ENCODE data around the gene GSDMA.

The GSDMA gene

DNA sequence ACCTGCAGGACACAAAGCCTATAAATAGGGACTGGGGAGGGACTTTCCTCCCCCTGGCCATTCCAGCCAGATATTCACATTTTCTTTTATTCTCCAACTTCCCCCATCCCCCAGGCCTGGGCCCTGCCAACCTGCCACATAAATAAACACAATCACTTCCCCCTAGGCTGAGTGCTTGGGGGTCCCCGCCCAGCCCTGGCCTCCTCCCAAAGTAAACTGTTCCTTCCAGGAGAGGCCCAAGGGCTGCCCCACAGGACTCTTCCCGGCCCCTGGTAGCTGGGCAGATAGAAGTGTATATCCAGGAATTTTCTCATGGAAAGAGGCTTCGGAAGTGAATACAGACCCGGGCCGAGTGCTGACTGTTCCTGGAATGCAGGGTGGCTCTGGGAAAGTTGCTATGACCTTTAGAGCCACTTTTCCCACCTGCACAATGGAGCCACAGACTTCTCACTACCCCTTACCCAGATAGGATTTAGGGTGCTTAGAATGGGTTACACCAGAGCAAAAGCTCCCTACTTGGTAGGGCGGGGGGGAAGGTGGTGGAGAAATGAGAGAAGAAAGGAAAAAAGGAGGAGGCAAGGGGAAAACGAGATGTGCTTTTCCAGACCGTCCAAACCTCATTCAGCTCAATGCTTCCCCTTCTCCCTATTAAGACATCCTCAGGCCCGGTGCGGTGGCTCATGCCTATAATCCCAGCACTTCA lies 60.9 kb downstream of the GSDMA start:
- no peak for DNase-seq

DNA sequence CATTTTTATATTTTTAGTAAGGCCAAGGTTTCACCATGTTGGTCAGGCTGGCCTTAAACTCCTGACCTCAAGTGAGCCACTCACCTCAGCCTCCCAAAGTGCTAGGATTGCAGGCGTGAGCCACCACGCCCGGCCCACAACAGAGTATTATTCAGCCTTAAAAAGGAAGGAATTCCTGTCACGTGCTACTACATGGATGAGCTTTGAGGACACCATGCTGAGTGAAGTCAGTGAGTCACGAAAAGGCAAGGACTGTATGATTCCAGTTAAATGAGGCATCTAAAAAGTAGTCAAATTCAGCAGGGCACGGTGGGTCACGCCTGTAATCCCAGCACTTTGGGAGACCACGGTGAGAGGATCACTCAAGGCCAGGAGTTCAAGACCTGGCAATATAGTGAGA lies 62.1 kb downstream of the GSDMA start:
- no peak for DNase-seq

DNA sequence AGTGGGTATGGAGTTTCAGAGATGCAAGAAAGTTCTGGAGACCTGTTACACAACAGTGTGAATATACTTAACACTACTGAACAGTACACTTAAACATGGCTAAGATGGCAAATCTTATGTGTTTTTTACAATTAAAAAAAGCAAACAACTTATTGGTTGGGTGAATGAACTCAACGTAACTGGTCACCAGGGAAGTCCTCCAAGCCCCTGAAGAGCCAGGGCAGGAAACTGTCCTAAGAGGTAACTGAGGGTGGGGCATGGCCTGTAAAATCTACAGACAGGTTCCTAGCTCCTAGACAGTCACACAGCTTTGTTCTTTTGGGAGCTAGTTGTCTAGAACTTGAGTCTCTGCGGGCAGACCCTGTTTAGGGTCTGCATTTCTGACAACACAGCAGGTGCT lies 62.8 kb downstream of the GSDMA start:
- DNase-seq = no peak

DNA sequence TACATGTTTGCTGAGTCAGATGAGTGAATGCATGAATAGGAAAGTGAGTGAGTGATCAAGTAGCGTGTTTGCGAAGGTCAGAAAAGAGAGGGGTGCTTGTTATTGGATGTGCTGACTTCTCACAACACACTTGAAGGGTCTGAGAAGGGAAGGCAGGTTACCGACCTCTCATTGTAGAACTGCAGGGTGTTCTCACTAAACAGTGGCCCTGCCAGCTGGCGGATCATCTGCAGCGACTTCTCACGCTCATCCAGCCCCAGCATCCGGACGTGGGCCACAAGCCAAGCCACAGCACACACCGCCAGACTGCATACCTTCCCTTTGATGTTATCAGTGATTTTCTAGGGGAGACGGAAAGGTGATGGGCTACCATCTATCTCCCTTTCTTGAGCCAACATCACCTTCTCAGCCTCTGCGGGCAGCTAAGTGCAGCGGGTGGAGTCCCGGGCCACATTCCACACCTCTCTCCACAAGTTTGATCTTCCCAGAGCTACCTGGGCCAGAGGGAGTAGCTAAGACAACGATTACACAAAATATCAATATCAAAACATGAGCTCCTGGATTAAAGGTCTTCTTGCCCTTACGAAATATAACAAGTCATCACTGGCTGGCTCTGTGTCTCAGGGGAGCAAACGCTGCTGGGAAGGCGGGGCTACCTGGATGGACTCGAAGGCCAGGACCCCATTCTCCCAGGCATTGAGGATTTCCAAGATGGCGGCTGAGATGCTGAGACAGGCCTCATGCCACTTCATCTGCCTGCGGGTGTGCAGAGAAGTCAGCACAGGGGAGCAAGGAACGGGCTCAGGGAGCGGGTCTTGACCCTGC lies 63.4 kb downstream of the GSDMA start:
- peak; percentile 33 for DNase-seq

DNA sequence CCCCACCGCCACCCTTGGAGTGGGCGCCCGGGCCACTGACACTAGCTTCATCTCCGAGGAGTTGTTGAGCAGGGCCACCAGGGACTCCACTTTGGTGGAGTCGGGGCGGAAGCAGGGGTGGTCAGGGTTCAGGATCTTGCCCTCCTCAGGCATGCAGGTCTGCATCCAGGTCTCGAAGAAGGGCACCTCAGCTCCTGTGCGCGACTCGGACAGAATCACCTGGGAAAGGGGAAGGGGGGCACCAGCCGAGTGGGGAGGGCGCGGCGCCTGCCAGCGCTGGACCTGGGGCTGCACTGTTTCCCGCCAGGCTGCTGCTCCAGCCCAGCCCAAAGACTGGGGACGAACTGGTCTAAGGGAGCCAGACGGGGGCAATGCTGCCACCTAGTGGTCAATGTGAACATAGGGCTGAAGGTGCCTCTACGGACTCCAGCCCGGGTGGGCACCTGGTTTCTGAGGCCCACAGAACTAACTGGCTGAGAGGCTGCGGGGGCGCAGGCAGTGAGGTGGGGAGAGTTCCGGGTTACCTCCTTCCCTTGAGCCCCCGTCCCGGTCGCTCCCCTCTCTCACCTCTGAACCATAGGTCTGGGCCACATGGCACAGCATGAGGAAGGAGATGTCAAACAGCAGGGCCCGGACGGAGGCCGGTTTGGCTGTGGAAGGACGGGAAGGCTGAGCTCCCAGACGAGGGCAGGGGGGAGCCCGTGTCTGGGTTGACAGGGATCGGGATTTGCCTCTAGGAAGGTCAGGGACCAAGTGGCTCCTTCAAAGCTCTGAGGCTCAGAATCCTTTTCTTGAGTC lies 64.2 kb downstream of the GSDMA start:
- peak; percentile 73 for DNase-seq
